Right forelimb (tissue), 1 donor: ENCODE data around the gene RIT2.

Experiments used
- DNase-seq: peaks from one replicate; pipeline ENCODE4 v3.0.0-alpha.2; 2018

RIT2 gene

GRCh38 chr18:43115076-43115921 lies at the start of gene RIT2:
Gene RIT2 (minus strand): TSS chr18:43115685.
- DNase-seq, result no peak

DNA sequence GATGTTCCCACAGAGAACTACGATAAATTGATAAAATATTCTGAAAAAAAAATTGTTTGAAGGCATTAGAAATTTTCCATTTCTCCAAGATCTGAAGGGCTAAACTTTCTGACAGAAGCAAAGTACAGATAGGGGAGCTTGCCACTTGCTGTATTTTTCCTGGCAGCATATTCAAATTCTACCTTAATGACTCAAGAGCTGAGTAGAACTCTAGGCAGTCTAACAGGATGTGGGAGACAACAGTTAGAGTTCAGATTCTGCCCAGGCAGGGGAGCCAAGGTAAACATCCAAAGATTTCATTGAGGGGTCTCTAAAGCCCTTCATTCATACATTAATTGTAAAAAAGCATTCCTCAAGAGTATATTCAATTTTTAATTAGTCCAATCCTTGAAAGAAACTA lies 46.0 kb upstream of the RIT2 start:
- no peak for DNase-seq

DNA sequence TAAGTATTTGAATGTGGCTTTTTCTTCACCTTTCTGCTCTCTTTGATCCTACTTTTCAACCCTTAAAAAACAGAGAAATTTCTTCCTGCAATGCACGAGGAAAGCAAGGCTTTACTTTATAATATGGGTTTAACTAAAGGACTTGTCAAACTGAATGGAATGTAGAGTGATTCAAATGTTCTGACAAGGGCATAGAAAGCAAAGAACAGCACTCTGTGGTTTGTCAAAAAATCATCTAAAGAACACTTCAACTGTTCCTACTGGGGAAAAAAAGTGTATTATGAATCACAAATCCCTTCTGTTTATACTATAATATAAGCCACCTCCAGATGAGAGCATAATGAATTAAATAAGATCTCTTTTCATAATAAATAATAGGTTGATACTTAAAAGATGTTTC lies 45.0 kb upstream of the RIT2 start:
- no peak for DNase-seq

- no peak for DNase-seq
Measured at GRCh38 chr18:43159926-43160325, 44.4 kb upstream of the RIT2 start.

GRCh38 chr18:43159086-43159770 lies 43.7 kb upstream of the RIT2 start:
- DNase-seq, result no peak

- no peak for DNase-seq
Measured at GRCh38 chr18:43158381-43158780, 42.9 kb upstream of the RIT2 start.

GRCh38 chr18:43155842-43156241 lies 40.4 kb upstream of the RIT2 start:
- no peak for DNase-seq

DNA sequence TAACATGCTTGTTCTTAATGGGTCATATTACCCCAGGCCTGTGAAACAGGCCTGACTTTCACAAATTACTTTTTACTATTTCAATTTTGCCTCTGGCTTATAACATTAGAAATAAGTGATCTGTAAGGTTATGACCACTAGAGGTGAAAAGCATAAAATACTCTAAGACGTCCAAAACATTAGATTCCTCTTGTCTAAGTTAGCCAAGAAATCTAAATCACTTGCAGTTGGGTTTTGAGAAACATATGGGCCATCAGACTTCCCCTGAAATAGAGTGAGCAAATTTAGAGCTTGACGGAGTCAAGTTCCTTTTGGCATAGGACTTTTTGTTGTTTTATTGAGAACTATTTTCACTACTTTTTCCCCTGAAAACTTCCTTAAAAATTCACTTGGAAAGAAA lies 32.7 kb upstream of the RIT2 start:
- DNase-seq, result no peak

- DNase-seq, result no peak
Measured at GRCh38 chr18:43141208-43141607, 25.7 kb upstream of the RIT2 start.

DNA sequence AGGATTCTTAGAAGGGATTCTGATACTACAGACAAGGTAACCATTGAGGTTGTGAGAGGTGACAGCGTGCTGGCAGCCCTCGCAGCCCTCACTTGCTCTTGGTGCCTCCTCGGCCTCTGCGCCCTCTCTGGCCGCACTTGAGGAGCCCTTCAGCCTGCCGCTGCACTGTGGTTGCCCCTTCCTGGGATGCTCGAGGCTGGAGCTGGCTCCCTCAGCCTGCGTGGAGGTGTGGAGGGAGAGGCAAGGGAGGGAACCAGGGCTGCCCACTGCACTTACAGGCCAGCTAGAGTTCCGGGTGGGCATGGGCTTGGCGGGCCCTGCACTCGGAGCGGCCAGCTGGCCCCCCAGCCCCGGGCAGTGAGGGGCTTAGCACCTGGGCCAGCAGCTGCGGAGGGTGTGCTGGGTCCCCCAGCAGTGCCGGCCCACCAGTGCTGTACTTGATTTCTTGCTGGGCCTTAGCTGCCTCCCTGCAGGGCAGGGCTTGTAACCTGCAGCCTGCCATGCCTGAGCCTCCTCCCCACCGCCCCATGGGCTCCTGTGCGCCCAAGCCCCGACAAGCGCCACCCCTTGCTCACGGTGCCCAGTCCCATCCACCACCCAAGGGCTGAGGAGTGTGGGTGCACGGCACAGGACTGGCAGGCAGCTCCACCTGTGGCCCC lies 23.9 kb upstream of the RIT2 start:
- no peak for DNase-seq

DNA sequence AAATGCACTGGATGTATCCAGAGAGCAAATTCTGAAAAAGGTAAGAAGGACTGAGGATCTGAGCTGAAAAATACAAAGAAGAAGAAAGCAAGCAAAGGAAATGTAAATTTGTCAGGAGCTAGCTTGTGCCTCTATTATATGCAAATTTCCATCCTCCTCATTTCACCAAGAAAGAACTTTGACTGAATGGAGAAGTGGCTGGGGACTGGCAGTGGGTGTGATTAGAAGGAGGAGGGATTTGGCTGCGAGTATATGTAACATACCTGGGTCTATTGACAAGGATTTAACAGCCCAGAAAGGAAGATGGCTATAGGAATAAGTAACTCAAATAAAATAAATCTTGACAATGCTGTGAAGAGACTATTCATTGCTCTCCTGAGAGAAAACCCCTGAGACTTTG lies 19.4 kb upstream of the RIT2 start:
- DNase-seq, result no peak

DNA sequence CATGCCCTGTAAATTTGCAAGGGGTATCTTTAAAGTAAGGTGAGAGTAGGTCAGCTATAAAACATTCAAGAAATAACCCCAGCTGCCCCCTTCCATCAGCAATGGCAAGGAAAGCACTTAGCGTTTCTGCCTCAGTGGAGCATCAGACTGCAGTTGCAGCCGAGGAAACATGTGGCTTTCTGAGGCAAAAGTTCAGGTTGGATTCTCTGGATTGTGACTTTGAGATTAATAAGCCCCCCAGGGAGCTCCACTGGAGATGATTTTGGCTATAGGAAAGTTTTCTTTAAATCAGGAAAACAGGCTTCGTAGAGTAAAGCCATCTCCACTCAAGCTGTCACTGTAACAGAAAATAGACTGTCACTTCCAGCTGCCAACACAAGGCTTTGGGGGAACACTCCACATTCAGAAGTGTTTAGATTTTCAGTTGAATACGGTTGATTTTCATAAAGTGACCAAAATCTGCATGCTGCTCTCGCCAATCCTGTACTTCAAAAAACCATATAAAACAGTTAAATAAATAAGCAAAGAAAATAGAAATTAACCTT lies 15.3 kb upstream of the RIT2 start:
- no peak for DNase-seq

DNA sequence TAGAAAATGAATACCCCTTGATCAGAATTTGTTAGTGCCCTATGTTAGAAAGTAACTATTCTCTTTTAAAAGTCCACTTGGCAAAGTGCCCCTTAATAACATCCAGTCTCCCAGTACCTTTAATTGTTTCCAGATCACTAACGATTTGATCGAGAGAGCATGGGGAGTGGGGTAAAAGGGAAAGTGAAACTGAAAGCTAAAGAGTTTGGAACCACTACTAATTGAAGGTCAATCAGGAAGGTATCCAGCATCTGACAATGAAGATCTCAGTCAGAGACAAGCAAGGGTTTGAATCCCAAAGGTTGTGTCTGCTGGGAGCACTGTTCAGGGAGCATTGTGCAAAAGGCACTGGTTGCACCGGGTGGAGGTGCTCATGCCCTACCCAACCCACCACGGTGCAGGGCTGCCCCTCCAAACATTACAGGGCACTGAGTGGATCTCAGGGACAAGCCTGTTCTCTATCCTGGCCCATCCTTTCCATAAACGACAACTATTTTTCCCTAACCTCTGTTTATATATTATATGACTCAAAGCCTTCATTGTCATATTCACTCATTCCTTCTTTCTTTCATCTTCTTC lies 14.6 kb upstream of the RIT2 start:
- no peak for DNase-seq

DNA sequence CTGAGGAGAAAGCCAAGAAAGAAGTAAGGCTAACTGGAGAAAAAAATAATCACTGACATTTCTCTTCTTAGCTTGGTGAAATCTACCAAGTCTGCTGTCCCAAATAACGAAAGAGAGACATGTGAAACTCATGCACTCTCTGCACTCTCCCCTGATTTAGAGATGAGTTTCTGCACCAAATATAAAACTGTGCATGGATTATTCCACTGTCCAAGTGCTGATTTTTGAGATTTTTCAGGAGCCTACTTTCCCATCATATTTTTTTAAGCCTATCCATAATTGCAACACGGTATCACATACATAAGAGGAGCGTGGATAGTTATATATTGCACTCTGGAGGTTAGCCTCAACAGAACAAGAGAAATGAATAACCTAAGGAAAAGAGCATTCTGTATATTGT lies 10.0 kb upstream of the RIT2 start:
- no peak for DNase-seq

DNA sequence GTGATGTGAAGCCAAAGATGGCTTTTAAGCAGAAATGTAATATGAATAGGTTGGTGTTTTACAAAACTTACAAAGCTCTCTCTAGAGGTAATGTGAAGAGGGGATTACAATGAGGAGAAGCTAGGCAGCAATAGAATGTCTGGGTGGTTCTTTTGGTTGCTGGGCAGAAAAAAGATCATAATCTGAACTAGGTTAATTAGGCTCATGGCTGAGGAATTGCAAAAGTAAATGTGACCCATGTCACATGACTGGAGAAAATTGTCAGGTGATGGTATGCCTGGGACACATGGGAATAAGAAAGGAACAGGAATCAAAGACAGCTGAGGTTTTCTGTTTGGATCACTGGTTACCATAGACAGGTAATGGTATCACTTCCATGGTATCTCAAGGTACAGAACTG lies 7.5 kb upstream of the RIT2 start:
- DNase-seq, result no peak

GRCh38 chr18:43116699-43117294 lies 1.3 kb upstream of the RIT2 start:
- DNase-seq, result no peak

DNA sequence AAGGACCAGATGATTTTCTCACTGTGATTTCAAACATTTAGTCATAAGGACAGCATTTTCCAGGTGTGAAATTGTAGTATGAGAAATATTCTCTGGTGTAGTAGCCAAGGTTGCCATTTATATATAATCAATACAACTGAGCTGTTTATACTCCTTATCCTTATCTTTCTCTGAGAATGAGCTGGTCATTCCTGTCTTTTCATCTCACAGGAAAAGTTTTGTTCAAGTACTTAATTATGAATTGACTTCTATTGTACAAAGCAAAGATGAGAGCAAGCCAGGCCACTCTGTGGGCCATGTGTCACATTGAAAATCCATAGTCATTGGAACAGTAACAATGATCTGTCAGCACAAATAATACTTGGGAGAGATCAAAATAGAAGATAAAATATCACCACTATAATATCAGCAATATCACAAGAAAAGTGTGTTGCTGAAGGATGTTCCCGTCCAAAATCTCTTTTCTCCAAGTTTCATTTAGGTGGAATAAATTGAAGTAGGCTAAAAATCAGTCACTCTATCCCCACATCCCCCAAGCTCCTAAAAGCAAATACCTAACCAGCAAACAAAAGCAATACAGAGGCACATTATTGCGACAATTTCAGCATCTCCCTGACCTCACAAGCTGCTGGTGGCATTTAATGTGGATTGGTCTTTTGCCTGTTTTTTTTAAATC lies 2.1 kb downstream of the RIT2 start:
- no peak for DNase-seq

GRCh38 chr18:43108882-43109281 lies 6.6 kb downstream of the RIT2 start:
- no peak for DNase-seq

DNA sequence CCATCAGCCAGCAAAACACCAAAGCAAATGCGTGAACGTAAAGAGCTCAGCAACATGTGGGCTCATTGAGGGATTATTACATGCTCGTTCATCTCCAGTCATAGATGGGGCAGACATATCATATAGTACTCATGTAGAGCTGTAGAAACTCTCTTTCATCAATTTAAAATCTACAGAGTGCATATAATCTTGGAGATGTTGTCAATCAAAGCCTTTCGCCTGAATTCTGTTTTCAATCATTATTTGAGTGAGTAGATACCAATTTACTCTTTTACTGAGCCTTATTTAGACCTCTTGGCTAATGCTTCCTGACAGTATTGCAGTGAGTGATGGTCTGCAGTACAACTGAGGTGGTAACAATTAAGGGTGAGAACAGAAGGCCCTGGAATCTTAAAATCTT lies 7.0 kb downstream of the RIT2 start:
- no peak for DNase-seq

GRCh38 chr18:43093646-43094045 lies 21.8 kb downstream of the RIT2 start:
- no peak for DNase-seq

DNA sequence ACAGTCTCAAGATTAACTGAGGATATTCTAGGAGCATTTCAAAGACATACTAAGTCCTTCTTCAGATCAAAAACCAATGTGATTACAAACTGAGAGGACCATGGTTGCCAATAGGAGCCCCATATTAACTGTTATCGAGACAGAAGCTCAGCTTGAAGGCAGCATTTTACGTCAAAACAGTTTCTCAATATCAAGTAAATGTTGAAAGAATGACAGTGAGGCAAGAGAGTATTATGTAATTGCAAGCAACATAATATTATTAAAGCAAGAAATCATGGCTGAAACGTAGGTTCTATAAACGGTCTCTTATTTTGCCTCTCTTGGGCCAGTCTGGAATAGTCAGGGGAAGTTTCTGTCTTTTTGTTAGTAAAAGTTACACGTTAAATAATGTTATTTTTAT lies 22.9 kb downstream of the RIT2 start:
- DNase-seq, result no peak

GRCh38 chr18:43081396-43081795 lies 34.1 kb downstream of the RIT2 start:
- no peak for DNase-seq
